Hepatocyte (in vitro differentiated cells): ENCODE measurements around the gene FRRS1L.

Experiments used
- CTCF ChIP-seq: fragments of 200-600 bp; sonication (generic); IDR thresholded peaks from 2 replicates; pipeline ENCODE4 v1.5.1; 2016; ENCODE audit warnings: antibody characterized with exemption, mild to moderate bottlenecking; ENCODE audit not compliant: poor library complexity
- EZH2 ChIP-seq: fragments of 200-600 bp; sonication (generic); IDR thresholded peaks from 2 replicates; pipeline ENCODE4 v1.6.1; 2016; ENCODE audit warnings: antibody characterized with exemption, mild to moderate bottlenecking, borderline replicate concordance
- EZH2phosphoT487 ChIP-seq: fragments of 200-600 bp; sonication (generic); IDR thresholded peaks from one replicate; pipeline ENCODE4 v1.6.1; 2018; ENCODE audit warnings: antibody characterized with exemption, mild to moderate bottlenecking, low read depth, moderate library complexity; ENCODE audit not compliant: unreplicated experiment, severe bottlenecking

- TF ChIP-seq EZH2phosphoT487 = no peak
- no peak for TF ChIP-seq CTCF
- TF ChIP-seq EZH2 = no peak
Observed at GRCh38 chr9:109158651-109159050, 8.4 kb downstream of the FRRS1L start.
